Measurements from ENCODE around the gene CEP89.

DNA sequence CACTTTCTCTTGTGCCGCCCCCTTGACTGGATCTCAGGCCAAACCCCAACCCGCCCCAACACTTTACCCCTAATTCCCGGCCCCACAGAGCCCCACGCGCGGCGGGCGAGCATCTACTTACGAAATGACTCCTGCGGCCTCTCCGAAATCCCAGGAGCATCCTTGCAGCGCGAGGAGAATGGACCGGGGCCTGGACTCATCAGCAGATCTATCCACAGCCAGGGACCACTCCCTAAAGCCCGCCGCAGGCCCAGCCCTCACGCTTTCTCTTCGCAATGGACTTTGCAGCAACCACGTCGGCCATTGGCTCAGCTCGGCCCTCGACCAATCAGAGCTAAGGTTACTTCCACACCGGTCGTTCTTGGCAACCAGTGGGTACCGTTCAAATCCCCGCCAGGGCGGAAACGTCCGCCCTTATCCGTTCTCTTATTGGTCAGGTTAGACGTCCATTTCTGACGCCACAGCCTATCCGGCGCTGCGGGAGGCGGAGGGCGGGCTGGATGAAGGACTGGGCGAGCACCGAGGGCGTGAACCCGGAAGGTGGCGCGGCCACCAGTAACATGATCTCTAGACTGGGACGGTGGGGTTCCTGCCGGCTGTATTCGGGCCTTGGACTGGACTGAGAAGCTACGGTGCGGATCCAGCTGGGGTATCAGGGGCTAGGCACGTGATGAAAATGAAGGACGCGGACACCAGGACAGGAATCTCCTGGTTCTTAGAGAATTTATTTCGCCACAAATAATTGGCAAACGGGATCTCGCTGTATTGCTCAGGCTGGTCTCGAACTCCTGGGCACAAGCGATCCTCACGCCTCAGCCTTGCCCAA is at the start of gene CEP89, which contains the start of gene FAAP24:
- TF ChIP-seq CTCF (IDR thresholded peaks at IDR 0.05; ENCODE audit: low read depth, low read length, poor library complexity, severe bottlenecking) (no peak), EZH2phosphoT487 (IDR thresholded peaks at IDR 0.05; ENCODE audit: borderline replicate concordance, low read length) (no peak)

Measured in DOHH2 (cell line).